Mononuclear cell (primary cell): ENCODE measurements around the gene GBE1. TPM values are rescaled to one million over a fixed set of nuclear protein-coding genes. Genes with fewer than 3 reads are reported as not detected.

ENCODE experiments used
- H3K27me3 ChIP-seq: 2 replicates; pipeline ENCODE4 v1.6.0; 2011; ENCODE audit warnings: low read length, control low read depth; ENCODE audit not compliant: insufficient read depth
- H3K4me1 ChIP-seq: 2 replicates; pipeline ENCODE4 v1.5.1; 2011; ENCODE audit warnings: mild to moderate bottlenecking, low read length, control low read depth; ENCODE audit not compliant: insufficient read depth
- H3K4me3 ChIP-seq: 2 replicates; pipeline ENCODE4 v1.5.1; 2011; ENCODE audit warnings: mild to moderate bottlenecking, low read length, moderate library complexity
- H3K9me3 ChIP-seq: 2 replicates; pipeline ENCODE4 v1.5.1; 2011; ENCODE audit warnings: low read depth, mild to moderate bottlenecking, control low read depth, low read length
- total RNA-seq: library from RNA; depleted of rRNA; stranded (reverse); fragments of >200 nt; gene quantifications from one replicate; pipeline ENCODE4 v1.2.3, GENCODE V29; 2012

The GBE1 gene
- total RNA-seq, 1 donor = 9.1 TPM

DNA sequence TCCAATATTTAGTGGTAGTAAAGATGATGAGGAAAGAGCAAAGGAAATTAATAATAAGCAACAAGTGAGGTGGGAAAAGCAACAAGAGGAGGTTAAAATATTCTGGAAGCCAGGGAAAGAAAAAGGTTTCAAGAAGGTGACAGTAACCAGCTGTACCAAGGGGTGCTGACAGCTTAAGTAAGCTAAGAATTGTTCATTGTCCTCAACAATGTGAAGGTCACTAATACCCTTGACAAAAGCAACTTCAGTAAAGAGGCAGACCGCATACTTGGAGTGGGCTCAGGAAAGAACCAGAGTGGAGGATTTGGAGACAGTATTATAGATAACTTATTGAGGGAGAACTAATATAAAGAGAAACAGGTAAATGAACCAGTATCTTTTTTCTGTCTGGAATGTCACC is 116.2 kb downstream of the GBE1 start:
- no peak overlapping the region for H3K4me3 ChIP-seq
- H3K9me3 ChIP-seq = no peaks in the 10 kb centered on the region
- H3K27me3 ChIP-seq = no peaks in the 10 kb centered on the region
- H3K4me1 ChIP-seq = no peaks in the 10 kb centered on the region

- H3K4me3 ChIP-seq = no peak overlapping the region
- no peaks in the 10 kb centered on the region for H3K9me3 ChIP-seq
- no peaks in the 10 kb centered on the region for H3K4me1 ChIP-seq
- H3K27me3 ChIP-seq = no peaks in the 10 kb centered on the region
Measured at GRCh38 chr3:81643721-81644120, 117.7 kb downstream of the GBE1 start.

DNA sequence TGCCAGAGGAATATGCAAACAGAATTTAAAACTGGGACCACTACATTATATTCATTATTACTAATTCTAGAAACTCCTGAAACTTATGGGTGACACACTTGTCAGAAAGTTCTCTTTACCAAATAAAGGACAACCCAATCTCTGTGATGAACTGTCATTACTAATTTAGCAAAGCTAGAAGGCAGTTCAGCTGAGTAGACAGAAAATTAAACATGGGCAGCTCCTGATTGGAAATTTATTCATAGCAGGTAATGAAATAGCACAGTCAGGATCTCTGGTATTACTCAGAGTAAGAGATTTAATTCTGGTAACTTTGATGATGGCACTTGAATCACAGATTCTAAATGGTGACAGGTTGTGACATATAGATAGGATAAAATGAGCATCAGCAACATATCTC is 123.0 kb downstream of the GBE1 start:
- Histone ChIP-seq H3K4me3 (no peak overlapping the region), H3K27me3 (no peaks in the 10 kb centered on the region), H3K9me3 (no peaks in the 10 kb centered on the region), H3K4me1 (no peaks in the 10 kb centered on the region)

DNA sequence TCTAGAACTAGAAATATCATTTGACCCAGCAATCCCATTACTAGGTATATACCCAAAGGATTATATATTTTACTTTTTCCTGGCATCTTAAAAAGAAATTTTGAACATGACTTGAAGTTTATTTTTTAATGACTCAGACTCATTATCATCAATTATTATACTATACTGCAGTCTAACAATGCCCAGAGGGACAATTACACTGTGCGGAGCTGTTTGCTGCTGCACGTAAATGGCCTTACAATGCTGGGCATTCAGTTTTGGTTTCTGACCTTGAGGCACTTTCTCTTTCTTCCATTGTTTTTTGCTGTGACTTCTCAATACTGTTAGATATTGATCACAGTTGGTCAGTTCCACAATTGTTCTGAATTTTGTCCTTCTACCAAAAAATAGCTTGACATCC is 128.8 kb downstream of the GBE1 start:
- H3K4me3 ChIP-seq = no peak overlapping the region
- H3K4me1 ChIP-seq = no peaks in the 10 kb centered on the region
- H3K9me3 ChIP-seq = no peaks in the 10 kb centered on the region
- H3K27me3 ChIP-seq = no peaks in the 10 kb centered on the region

DNA sequence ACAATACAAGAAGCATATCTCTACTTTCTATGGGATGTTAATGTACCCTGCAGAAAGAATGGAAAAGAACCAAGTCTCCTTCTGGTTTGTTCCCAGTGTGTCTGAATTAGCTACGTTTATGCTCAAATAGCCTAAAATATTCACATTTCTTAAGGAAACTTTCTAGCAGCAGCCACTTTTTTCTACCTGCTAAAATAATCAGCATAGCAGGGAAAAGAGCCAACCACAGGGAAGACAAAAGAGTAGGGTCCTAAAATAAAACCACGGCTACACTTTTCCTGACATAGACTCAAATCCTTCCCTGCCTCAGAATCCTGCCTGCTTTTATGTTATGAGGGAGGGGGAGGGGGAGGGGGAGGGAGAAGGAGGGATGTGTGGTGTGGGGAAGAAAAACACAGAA is 136.7 kb downstream of the GBE1 start:
- H3K9me3 ChIP-seq = no peaks in the 10 kb centered on the region
- no peak overlapping the region for H3K4me3 ChIP-seq
- H3K4me1 ChIP-seq = no peaks in the 10 kb centered on the region
- H3K27me3 ChIP-seq = no peaks in the 10 kb centered on the region

DNA sequence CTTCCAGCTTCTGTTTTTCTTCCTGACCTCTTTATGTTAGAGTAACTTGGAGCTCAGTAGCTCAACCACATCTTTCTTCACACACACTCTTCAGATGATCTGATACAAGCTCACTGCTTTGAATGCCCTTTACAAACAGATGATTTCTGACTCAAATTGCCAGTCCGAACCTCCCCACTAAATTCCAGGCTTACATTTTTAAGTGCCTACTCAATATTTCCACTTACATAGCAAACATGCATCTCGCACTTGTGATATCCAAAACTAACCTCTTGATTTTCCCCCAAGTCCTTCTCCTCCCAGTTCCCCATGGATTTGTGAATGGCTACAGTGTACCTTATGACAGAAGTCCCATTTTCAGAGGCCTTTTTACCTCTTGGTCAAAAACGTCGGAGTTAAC is 139.1 kb downstream of the GBE1 start:
- H3K4me3 ChIP-seq = no peak overlapping the region
- H3K9me3 ChIP-seq = no peaks in the 10 kb centered on the region
- H3K4me1 ChIP-seq = no peaks in the 10 kb centered on the region
- no peaks in the 10 kb centered on the region for H3K27me3 ChIP-seq

DNA sequence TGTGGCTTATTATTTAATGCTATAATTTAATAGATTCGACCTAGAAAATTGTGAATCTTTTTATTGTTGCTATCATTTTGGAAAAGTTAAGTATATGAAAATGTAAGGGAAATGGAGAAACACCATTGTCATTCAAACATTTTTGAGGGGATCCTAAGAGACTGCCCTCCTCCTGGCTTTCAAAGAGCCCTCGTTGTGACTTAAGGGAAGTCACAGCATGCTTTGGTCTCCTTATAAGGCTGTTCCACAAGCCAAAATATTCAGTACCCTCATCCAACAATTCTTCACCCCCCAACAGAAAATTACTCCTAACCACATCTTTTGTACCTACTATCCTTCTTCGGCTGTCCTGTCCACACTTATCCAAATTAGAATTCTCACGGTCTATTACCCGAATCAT is 140.2 kb downstream of the GBE1 start:
- no peaks in the 10 kb centered on the region for H3K9me3 ChIP-seq
- H3K27me3 ChIP-seq = no peaks in the 10 kb centered on the region
- H3K4me1 ChIP-seq = no peaks in the 10 kb centered on the region
- H3K4me3 ChIP-seq = no peak overlapping the region

DNA sequence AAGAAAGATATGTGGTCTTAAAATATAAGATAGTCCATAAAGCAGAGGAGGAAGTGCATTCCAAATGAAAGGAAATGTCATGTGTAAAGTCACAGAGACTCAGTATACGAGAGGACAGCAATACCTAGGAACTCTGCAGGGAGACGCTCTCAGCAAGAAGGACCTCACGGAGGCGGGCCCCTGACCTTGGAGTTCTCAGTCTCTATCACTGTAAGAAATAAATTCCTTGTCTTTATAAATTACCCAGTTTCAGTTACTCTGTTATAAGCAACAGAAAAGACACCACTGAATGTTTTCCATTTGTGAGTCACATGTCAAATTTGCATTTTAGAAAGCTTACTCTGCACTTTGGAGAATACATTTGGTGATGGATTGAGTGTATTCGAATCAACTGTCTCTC is 140.6 kb downstream of the GBE1 start:
- no peak overlapping the region for H3K4me3 ChIP-seq
- H3K27me3 ChIP-seq = no peaks in the 10 kb centered on the region
- H3K4me1 ChIP-seq = no peaks in the 10 kb centered on the region
- H3K9me3 ChIP-seq = no peaks in the 10 kb centered on the region

GRCh38 chr3:81612768-81613167 is 148.7 kb downstream of the GBE1 start:
- Histone ChIP-seq H3K27me3 (no peaks in the 10 kb centered on the region), H3K4me1 (no peaks in the 10 kb centered on the region), H3K9me3 (no peaks in the 10 kb centered on the region), H3K4me3 (no peak overlapping the region)

DNA sequence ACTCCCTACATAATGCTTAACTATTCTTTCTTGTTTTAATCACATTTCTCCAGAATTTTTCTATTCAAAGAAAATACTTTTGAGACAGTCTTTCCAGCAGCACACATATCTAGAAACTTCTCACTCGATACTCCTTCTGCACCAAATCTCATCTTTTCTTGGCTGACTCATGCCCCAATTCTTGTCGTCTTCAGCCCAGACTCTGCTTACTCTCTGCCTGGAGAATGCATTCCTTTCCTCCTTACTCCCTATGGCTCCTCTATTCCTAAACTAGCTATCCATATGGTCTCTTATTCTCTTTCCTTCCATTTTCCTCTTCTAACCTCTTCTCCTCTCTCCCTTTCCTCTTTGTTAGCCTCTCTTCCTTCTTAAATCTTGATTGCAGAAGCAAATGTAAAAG is 158.7 kb downstream of the GBE1 start:
- H3K9me3 ChIP-seq = no peaks in the 10 kb centered on the region
- no peaks in the 10 kb centered on the region for H3K27me3 ChIP-seq
- H3K4me1 ChIP-seq = no peaks in the 10 kb centered on the region
- no peak overlapping the region for H3K4me3 ChIP-seq

DNA sequence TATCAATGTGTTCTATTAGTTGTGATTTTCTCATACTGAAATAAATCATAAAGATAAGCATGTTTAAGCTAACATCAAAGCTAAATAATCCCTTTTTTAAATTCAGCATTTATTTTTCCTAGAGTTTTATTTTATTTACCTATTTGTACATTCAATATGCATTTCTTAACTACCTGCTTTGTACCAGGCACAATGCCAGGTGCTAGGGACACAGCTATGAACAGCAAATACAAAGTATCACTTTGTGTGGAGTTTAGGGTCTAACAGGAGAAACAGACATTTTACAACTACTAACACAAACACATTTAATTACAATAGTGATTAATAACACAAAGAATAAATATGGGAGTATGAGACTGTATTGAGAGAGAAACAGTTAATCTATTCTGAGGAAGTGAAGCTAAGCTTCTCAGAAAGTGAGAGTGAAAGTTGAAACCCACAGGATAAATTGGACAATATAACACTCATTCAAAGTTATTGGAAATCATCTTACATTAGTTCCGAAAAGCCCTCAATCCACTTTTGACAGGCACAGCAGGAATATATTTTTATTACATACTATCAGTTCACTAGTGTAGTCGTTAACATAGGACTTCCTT is 159.6 kb downstream of the GBE1 start:
- H3K27me3 ChIP-seq = no peaks in the 10 kb centered on the region
- no peaks in the 10 kb centered on the region for H3K4me1 ChIP-seq

GRCh38 chr3:81592101-81592500 is 169.3 kb downstream of the GBE1 start:
- no peaks in the 10 kb centered on the region for H3K27me3 ChIP-seq

More for the DNA sequence above, 159.6 kb downstream of the GBE1 start:
- Histone ChIP-seq H3K9me3 (no peaks in the 10 kb centered on the region), H3K4me3 (no peak overlapping the region)

DNA sequence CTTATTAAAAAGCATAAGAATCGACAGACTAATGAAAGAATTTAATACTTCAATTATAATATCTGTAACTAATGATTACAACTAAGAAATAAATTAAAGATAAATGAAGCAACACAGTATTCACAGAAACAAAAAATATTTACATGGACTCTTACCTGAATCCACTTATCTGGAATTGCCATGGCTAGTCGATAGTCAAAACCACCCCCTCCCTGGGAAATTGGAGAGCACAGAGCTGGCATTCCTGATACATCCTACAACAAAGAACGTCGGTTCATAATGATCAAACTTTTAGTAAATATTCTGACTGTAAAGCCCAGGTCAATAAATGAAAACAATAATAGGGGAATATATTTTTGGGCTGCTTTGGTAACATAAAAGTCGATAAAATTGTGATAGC is 175.5 kb downstream of the GBE1 start:
- H3K27me3 ChIP-seq = no peaks in the 10 kb centered on the region
- H3K4me1 ChIP-seq = no peaks in the 10 kb centered on the region
- no peaks in the 10 kb centered on the region for H3K9me3 ChIP-seq
- H3K4me3 ChIP-seq = no peak overlapping the region

More at GRCh38 chr3:81592101-81592500, 169.3 kb downstream of the GBE1 start:
- Histone ChIP-seq H3K4me3 (no peak overlapping the region), H3K9me3 (no peaks in the 10 kb centered on the region), H3K4me1 (no peaks in the 10 kb centered on the region)

DNA sequence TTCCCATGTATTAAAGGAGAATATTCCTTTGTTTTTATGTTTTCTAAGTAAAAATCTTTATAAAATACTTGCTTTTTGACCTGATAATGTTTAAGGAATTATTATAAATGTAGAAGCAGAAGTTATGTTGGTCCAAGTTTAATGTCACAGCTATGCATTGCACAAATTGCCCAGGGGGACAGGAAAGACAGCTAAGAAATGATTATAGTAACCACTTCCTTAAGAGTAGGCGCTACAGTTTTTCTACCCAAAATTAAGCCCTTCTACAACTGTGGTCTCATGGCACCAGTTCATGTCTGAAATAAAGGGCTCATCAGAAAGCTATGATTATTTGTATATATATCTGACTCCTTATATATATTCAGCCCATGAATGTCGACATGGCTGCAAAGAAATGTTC is 176.4 kb downstream of the GBE1 start:
- H3K27me3 ChIP-seq = no peaks in the 10 kb centered on the region
- H3K4me3 ChIP-seq = no peak overlapping the region

GRCh38 chr3:81581966-81582599 is 179.4 kb downstream of the GBE1 start:
- Histone ChIP-seq H3K27me3 (no peaks in the 10 kb centered on the region), H3K4me3 (no peak overlapping the region), H3K4me1 (no peaks in the 10 kb centered on the region), H3K9me3 (no peaks in the 10 kb centered on the region)

More for the DNA sequence above, 176.4 kb downstream of the GBE1 start:
- no peaks in the 10 kb centered on the region for H3K9me3 ChIP-seq
- H3K4me1 ChIP-seq = no peaks in the 10 kb centered on the region

DNA sequence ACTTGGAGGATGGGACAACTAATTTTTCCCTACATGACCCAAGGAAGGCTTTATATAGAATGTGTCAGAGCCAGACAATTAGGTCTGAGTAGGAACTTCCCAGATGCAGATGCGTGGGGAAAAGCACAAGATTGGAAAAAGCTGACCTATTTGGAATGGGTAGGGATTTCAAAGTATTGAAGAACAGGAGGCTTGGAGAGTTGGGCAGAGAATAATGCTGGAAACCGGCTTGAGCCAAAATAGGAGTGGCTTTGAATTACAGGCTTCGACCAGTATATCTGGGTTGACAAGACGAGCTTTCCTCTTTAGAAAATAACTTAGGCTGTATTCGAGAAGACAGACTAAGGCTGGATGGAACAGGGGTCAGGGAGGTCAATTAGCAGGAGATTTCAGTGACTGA is 181.1 kb downstream of the GBE1 start:
- Histone ChIP-seq H3K4me3 (no peak overlapping the region), H3K4me1 (no peaks in the 10 kb centered on the region), H3K9me3 (no peaks in the 10 kb centered on the region), H3K27me3 (no peaks in the 10 kb centered on the region)
